Measurements from ENCODE around the gene PLIN4. TPM values are rescaled to one million over a fixed set of nuclear protein-coding genes. Genes with fewer than 3 reads are reported as not detected.

PLIN4 gene
- total and polyA plus RNA-seq, 9 of the 15 experiments (the other 6 are each of a cell fraction or from before 2014, with no cell fraction given), result 0.04 to 0.16 (median 0.07) TPM; not detected in 3

- TF ChIP-seq TFAP4 (CRISPR knock-in tag; IDR thresholded peaks at IDR 0.05; ENCODE audit: borderline replicate concordance), result peak; percentile 53; the same call in 1 of the 2 replicates
- no peak for TF ChIP-seq TSHZ1 (CRISPR knock-in tag; IDR thresholded peaks at IDR 0.05)
- TF ChIP-seq RNF219 (CRISPR knock-in tag; IDR thresholded peaks at IDR 0.05), result no peak
- peak; percentile 45; the same call in 1 of the 2 replicates for TF ChIP-seq USF1 (CRISPR knock-in tag; IDR thresholded peaks at IDR 0.05)
- TF ChIP-seq L3MBTL2 (IDR thresholded peaks at IDR 0.05), result 0 out of 2 replicates have a peak, but pooled peaks have one; percentile 28
- peak; percentile 96 to 98 for TF ChIP-seq KDM1A (IDR thresholded peaks at IDR 0.05)
- TF ChIP-seq NFIC (IDR thresholded peaks at IDR 0.05), result peak; percentile 26
- peak; percentile 61 for TF ChIP-seq MAX (CRISPR knock-in tag; IDR thresholded peaks at IDR 0.05)
- TF ChIP-seq EP300 (IDR thresholded peaks at IDR 0.05; ENCODE audit: low read length), result no peak
- 0 out of 2 replicates have a peak, but pooled peaks have one; percentile 34 for TF ChIP-seq MIER1 (IDR thresholded peaks at IDR 0.05; ENCODE audit: low read depth)
- no peak for TF ChIP-seq NFATC3 (IDR thresholded peaks at IDR 0.05)
- TF ChIP-seq PHF8 (IDR thresholded peaks at IDR 0.05; ENCODE audit: borderline replicate concordance, low read length), result peak; percentile 26; the same call in 1 of the 2 replicates
- TF ChIP-seq FOXP1 (CRISPR knock-in tag; IDR thresholded peaks at IDR 0.05), result 0 out of 2 replicates have a peak, but pooled peaks have one; percentile 55
- peak; percentile 99 for TF ChIP-seq CHD4 (IDR thresholded peaks at IDR 0.05; ENCODE audit: insufficient read depth, insufficient replicate concordance, low read depth, low read length, poor library complexity, severe bottlenecking)
- TF ChIP-seq CBX3 (IDR thresholded peaks at IDR 0.05; ENCODE audit: borderline replicate concordance in 1 of 2, low read length in 2 of 2), result peak in 1 of 2 experiments; percentile 82; a peak in 2 of 3 replicates
- peak; percentile 100 for TF ChIP-seq BCOR (IDR thresholded peaks at IDR 0.05)
- TF ChIP-seq POLR2B (IDR thresholded peaks at IDR 0.05; ENCODE audit: low read depth, partially characterized antibody), result no peak
Observed at GRCh38 chr19:4555657-4556561, 37.6 kb upstream of the PLIN4 start (continued).

Measured in K562 (cell line).